Upper lobe of right lung (tissue), 1 donor: ENCODE results near the gene ATP1B2. TPM values are rescaled to one million over a fixed set of nuclear protein-coding genes. Genes with fewer than 3 reads are reported as not detected.
A peak's percentile ranks its signal among the peaks of the same experiment; 100 is the strongest.

Experiments used
- ATAC-seq: fragments of 200-7000 bp; cut with Tn5 transposase; one replicate; pipeline ENCODE4 v1.9.1; 2020; ENCODE audit warnings: mild to moderate bottlenecking, moderate library complexity
- DNase-seq: peaks from one replicate; pipeline ENCODE4 v3.0.0-alpha.2; 2020
- H3K27ac ChIP-seq: fragments of 200-600 bp; one replicate; pipeline ENCODE4 v1.8.0; 2022
- H3K27me3 ChIP-seq: fragments of 200-600 bp; one replicate; pipeline ENCODE4 v1.8.0; 2022; ENCODE audit warnings: mild to moderate bottlenecking
- H3K36me3 ChIP-seq: fragments of 200-600 bp; one replicate; pipeline ENCODE4 v1.8.0; 2022
- H3K4me1 ChIP-seq: fragments of 200-600 bp; one replicate; pipeline ENCODE4 v1.8.0; 2022
- H3K4me3 ChIP-seq: fragments of 200-600 bp; one replicate; pipeline ENCODE4 v1.8.0; 2022; ENCODE audit warnings: mild to moderate bottlenecking
- H3K9me3 ChIP-seq: fragments of 200-600 bp; one replicate; pipeline ENCODE4 v1.8.0; 2022
- CTCF ChIP-seq: fragments of 200-600 bp; IDR thresholded peaks from one replicate; pipeline ENCODE4 v1.8.0; 2022; ENCODE audit warnings: antibody characterized with exemption
- intact Hi-C: fragments of 100-400 bp; cut with DNase I; formaldehyde crosslinking; loops from one replicate; pipeline ENCODE4 v1.11.0; 2022
- total RNA-seq: library from RNA; stranded (reverse); fragmentation: NEBNext Ultra II Directional; extraction: Animal tissue kit (Norgen Biotek cat#: 25700); gene quantifications from one replicate; pipeline ENCODE4 v1.2.1, GENCODE V29; 2021
- donor health status: DM: no; HTN: yes; CAD: no; lungs with severe emphysema.

The ATP1B2 gene
- total RNA-seq, 1 donor from 2014 or later = 4.8 TPM

- DNase-seq = no peak
- H3K9me3 ChIP-seq = no peaks in the 10 kb centered on the region
- H3K36me3 ChIP-seq = peaks cover 12% of the 10 kb centered on the region
Measured at GRCh38 chr17:7613769-7614424, 36.8 kb upstream of the ATP1B2 start.

GRCh38 chr17:7614425-7615264, 36.1 kb upstream of the ATP1B2 start, which contains the start of gene FXR2:
TSS of gene FXR2 (minus strand) at chr17:7614897. CDS start at chr17:7614532, 365 bp downstream.
- peak within 1 kb of the TSS; percentile 86 for H3K27ac ChIP-seq
- ATAC-seq = peak; percentile 98
- intact Hi-C loops = no loop called here

More at GRCh38 chr17:7613769-7614424, 36.8 kb upstream of the ATP1B2 start:
- no peak for TF ChIP-seq CTCF
- Histone ChIP-seq H3K4me1 (peaks cover 35% of the 10 kb centered on the region), H3K27me3 (no peaks in the 10 kb centered on the region), H3K4me3 (peak overlapping the region; percentile 83), H3K27ac (peak overlapping the region; percentile 78)
- no peak for ATAC-seq
- intact Hi-C loops = no loop called here

GRCh38 chr17:7615265-7615747, 35.4 kb upstream of the ATP1B2 start:
- intact Hi-C loops = no loop called here
- Histone ChIP-seq H3K4me3 (peak overlapping the region; percentile 51), H3K4me1 (peaks cover 30% of the 10 kb centered on the region), H3K36me3 (peaks cover 12% of the 10 kb centered on the region), H3K9me3 (no peaks in the 10 kb centered on the region), H3K27ac (peak overlapping the region; percentile 86), H3K27me3 (no peaks in the 10 kb centered on the region)
- TF ChIP-seq CTCF = no peak
- DNase-seq = no peak
- ATAC-seq = no peak

More at GRCh38 chr17:7614425-7615264, 36.1 kb upstream of the ATP1B2 start, which contains the start of gene FXR2:
- H3K4me1 ChIP-seq = peaks cover 30% of the 10 kb centered on the region
- H3K36me3 ChIP-seq = peaks cover 12% of the 10 kb centered on the region
- DNase-seq = peak; percentile 100
- H3K9me3 ChIP-seq = no peaks in the 10 kb centered on the region
- H3K4me3 ChIP-seq = peak within 1 kb of the TSS; percentile 83
- peak; percentile 58 for TF ChIP-seq CTCF
- H3K27me3 ChIP-seq = no peaks in the 10 kb centered on the region

GRCh38 chr17:7618608-7619007, 32.1 kb upstream of the ATP1B2 start:
- DNase-seq = no peak
- peak overlapping the region; percentile 30 for H3K27ac ChIP-seq
- ATAC-seq = no peak

GRCh38 chr17:7620835-7621234, 29.9 kb upstream of the ATP1B2 start:
- intact Hi-C loops = no loop called here
- ATAC-seq (no peak), DNase-seq (no peak)
- no peak overlapping the region for H3K4me3 ChIP-seq
- H3K36me3 ChIP-seq = peaks cover 3% of the 10 kb centered on the region
- no peak overlapping the region for H3K27ac ChIP-seq
- no peaks in the 10 kb centered on the region for H3K27me3 ChIP-seq
- TF ChIP-seq CTCF = no peak
- H3K9me3 ChIP-seq = no peaks in the 10 kb centered on the region
- H3K4me1 ChIP-seq = no peaks in the 10 kb centered on the region

More at GRCh38 chr17:7618608-7619007, 32.1 kb upstream of the ATP1B2 start:
- intact Hi-C loops = no loop called here
- Histone ChIP-seq H3K27me3 (no peaks in the 10 kb centered on the region), H3K4me1 (peaks cover 4% of the 10 kb centered on the region), H3K9me3 (no peaks in the 10 kb centered on the region), H3K4me3 (no peak overlapping the region), H3K36me3 (no peaks in the 10 kb centered on the region)
- no peak for TF ChIP-seq CTCF
